ENCODE results near the gene CCDC97. TPM values are rescaled to one million over a fixed set of nuclear protein-coding genes. Genes with fewer than 3 reads are reported as not detected.
"Not testable (repeated sequence)": the region's sequence is repeated elsewhere in the genome, so short reads cannot be mapped to it uniquely, and the experiment has no call there.

The CCDC97 gene
- total RNA-seq, 2 experiments from 2014 or later = 43.0 to 43.4 TPM

GRCh38 chr19:41330946-41331678 is 21.1 kb downstream of the CCDC97 start:
- Mint-ChIP-seq H3K9me3 (no peaks in the 10 kb centered on the region), H3K27ac (peak overlapping the region; percentile 67), H3K4me1 (peaks cover 69% of the 10 kb centered on the region), H3K36me3 (ENCODE audit: low read depth) (peaks cover 67% of the 10 kb centered on the region), H3K4me3 (no peak overlapping the region), H3K27me3 (no peaks in the 10 kb centered on the region)
- DNase-seq = no peak
- CTCF ChIA-PET = no interaction called here
- POLR2A ChIA-PET = interaction anchor here (1.2 kb wide), 2 partner anchors 17 to 23 kb away, joined by 3 read pairs; no protein-coding TSS in a partner anchor

- Mint-ChIP-seq H3K27ac (no peak overlapping the region), H3K4me1 (peaks cover 64% of the 10 kb centered on the region), H3K4me3 (no peak overlapping the region), H3K9me3 (no peaks in the 10 kb centered on the region), H3K27me3 (no peaks in the 10 kb centered on the region), H3K36me3 (ENCODE audit: low read depth) (peaks cover 64% of the 10 kb centered on the region)
- no peak for DNase-seq
- CTCF ChIA-PET = interaction anchor here (1.1 kb wide), 1 partner anchor 68 kb away, joined by 4 read pairs; the partner anchor contains the start of gene HNRNPUL1
- POLR2A ChIA-PET = interaction anchor here (1.0 to 1.2 kb wide), 3 partner anchors 16 to 32 kb away, joined by 3 read pairs; partner anchors contain the start of gene B9D2
Observed at GRCh38 chr19:41332000-41332399, 22.0 kb downstream of the CCDC97 start.

GRCh38 chr19:41332468-41332867 is 22.5 kb downstream of the CCDC97 start:
- no peak overlapping the region for H3K4me3 Mint-ChIP-seq
- H3K36me3 Mint-ChIP-seq (ENCODE audit: low read depth) = peaks cover 64% of the 10 kb centered on the region
- POLR2A ChIA-PET = interaction anchor here (1.0 to 1.2 kb wide), 3 partner anchors 16 to 31 kb away, joined by 3 read pairs; partner anchors contain the start of gene B9D2

GRCh38 chr19:41334793-41335192 is 24.8 kb downstream of the CCDC97 start:
- CTCF ChIA-PET = interaction anchor here (0.7 kb wide), 1 partner anchor 17 kb away, joined by 4 read pairs; no protein-coding TSS in a partner anchor
- Mint-ChIP-seq H3K9me3 (no peaks in the 10 kb centered on the region), H3K27me3 (no peaks in the 10 kb centered on the region), H3K27ac (peak overlapping the region; percentile 36), H3K4me1 (peaks cover 55% of the 10 kb centered on the region), H3K36me3 (ENCODE audit: low read depth) (peaks cover 70% of the 10 kb centered on the region), H3K4me3 (no peak overlapping the region)
- POLR2A ChIA-PET = interaction anchor here (2.9 kb wide), 1 partner anchor 17 kb away, joined by 15 read pairs; no protein-coding TSS in a partner anchor
- DNase-seq = no peak

More at GRCh38 chr19:41332468-41332867, 22.5 kb downstream of the CCDC97 start:
- H3K27ac Mint-ChIP-seq = no peak overlapping the region
- H3K9me3 Mint-ChIP-seq = no peaks in the 10 kb centered on the region
- CTCF ChIA-PET = interaction anchor here (1.1 kb wide), 1 partner anchor 68 kb away, joined by 4 read pairs; the partner anchor contains the start of gene HNRNPUL1
- H3K27me3 Mint-ChIP-seq = no peaks in the 10 kb centered on the region
- H3K4me1 Mint-ChIP-seq = peaks cover 63% of the 10 kb centered on the region
- DNase-seq = no peak

- no peak overlapping the region for H3K27ac Mint-ChIP-seq
- H3K4me3 Mint-ChIP-seq = no peak overlapping the region
- H3K27me3 Mint-ChIP-seq = no peaks in the 10 kb centered on the region
- H3K9me3 Mint-ChIP-seq = no peaks in the 10 kb centered on the region
- DNase-seq = no peak
- ChIA-PET POLR2A (interaction anchor here (2.9 kb wide), 1 partner anchor 17 kb away, joined by 15 read pairs; no protein-coding TSS in a partner anchor), CTCF (interaction anchor here (0.6 to 1.5 kb wide), 4 partner anchors 16 to 1589 kb away, joined by 3 to 4 read pairs (median 4); no protein-coding TSS in a partner anchor)
- peaks cover 55% of the 10 kb centered on the region for H3K4me1 Mint-ChIP-seq
- peaks cover 72% of the 10 kb centered on the region for H3K36me3 Mint-ChIP-seq (ENCODE audit: low read depth)
Observed at GRCh38 chr19:41335467-41335866, 25.5 kb downstream of the CCDC97 start.

GRCh38 chr19:41339936-41340335 is 30.0 kb downstream of the CCDC97 start:
- Mint-ChIP-seq H3K4me1 (peaks cover 62% of the 10 kb centered on the region), H3K27me3 (no peaks in the 10 kb centered on the region), H3K9me3 (no peaks in the 10 kb centered on the region), H3K36me3 (ENCODE audit: low read depth) (peaks cover 74% of the 10 kb centered on the region), H3K27ac (no peak overlapping the region), H3K4me3 (no peak overlapping the region)
- no peak for DNase-seq
- CTCF ChIA-PET = no interaction called here
- POLR2A ChIA-PET = interaction anchor here (1.3 to 1.4 kb wide), 2 partner anchors 10 to 13 kb away, joined by 5 to 6 read pairs; no protein-coding TSS in a partner anchor

- H3K4me1 Mint-ChIP-seq = peaks cover 56% of the 10 kb centered on the region
- peaks cover 82% of the 10 kb centered on the region for H3K36me3 Mint-ChIP-seq (ENCODE audit: low read depth)
- POLR2A ChIA-PET = interaction anchor here (1.2 to 2.2 kb wide), 4 partner anchors 9 to 14 kb away, joined by 4 to 8 read pairs (median 6); partner anchors contain the start of gene TGFB1
- H3K4me3 Mint-ChIP-seq = peak overlapping the region; percentile 41
- H3K27ac Mint-ChIP-seq = peak overlapping the region; percentile 67
- H3K27me3 Mint-ChIP-seq = no peaks in the 10 kb centered on the region
- CTCF ChIA-PET = interaction anchor here (0.6 to 1.3 kb wide), 4 partner anchors 10 to 32 kb away, joined by 3 to 4 read pairs (median 3); no protein-coding TSS in a partner anchor
- DNase-seq = no peak
- no peaks in the 10 kb centered on the region for H3K9me3 Mint-ChIP-seq
Observed at GRCh38 chr19:41341669-41342490, 31.9 kb downstream of the CCDC97 start.

GRCh38 chr19:41344162-41344561 is 34.2 kb downstream of the CCDC97 start:
- peak overlapping the region; percentile 23 for H3K27ac Mint-ChIP-seq
- ChIA-PET POLR2A (interaction anchor here (1.1 kb wide), 1 partner anchor 9 kb away, joined by 5 read pairs; no protein-coding TSS in a partner anchor), CTCF (no interaction called here)
- DNase-seq = no peak
- H3K36me3 Mint-ChIP-seq (ENCODE audit: low read depth) = peaks cover 81% of the 10 kb centered on the region
- H3K27me3 Mint-ChIP-seq = no peaks in the 10 kb centered on the region
- H3K4me3 Mint-ChIP-seq = no peak overlapping the region
- peaks cover 3% of the 10 kb centered on the region for H3K9me3 Mint-ChIP-seq
- H3K4me1 Mint-ChIP-seq = peaks cover 62% of the 10 kb centered on the region

GRCh38 chr19:41346916-41347315 is 36.9 kb downstream of the CCDC97 start:
- Mint-ChIP-seq H3K4me1 (peaks cover 60% of the 10 kb centered on the region), H3K36me3 (ENCODE audit: low read depth) (peaks cover 78% of the 10 kb centered on the region)
- not testable (repeated sequence) for H3K4me3 Mint-ChIP-seq, H3K27ac Mint-ChIP-seq, DNase-seq, H3K27me3 Mint-ChIP-seq, H3K9me3 Mint-ChIP-seq
- ChIA-PET POLR2A (interaction anchor here (1.1 to 11.5 kb wide), 6 partner anchors 8 to 40 kb away, joined by 3 to 173 read pairs (median 8); partner anchors contain the start of gene CCDC97), CTCF (interaction anchor here (0.5 to 1.3 kb wide), 4 partner anchors 10 to 143 kb away, joined by 3 to 4 read pairs (median 4); no protein-coding TSS in a partner anchor)

GRCh38 chr19:41350735-41351338 is 40.9 kb downstream of the CCDC97 start:
- DNase-seq = no peak
- ChIA-PET POLR2A (interaction anchor here (0.7 to 11.5 kb wide), 11 partner anchors 8 to 198 kb away, joined by 3 to 173 read pairs (median 11); partner anchors contain the start of genes B9D2, CCDC97, DMAC2 and HNRNPUL1), CTCF (interaction anchor here (0.6 to 6.9 kb wide), 13 partner anchors 8 to 99 kb away, joined by 3 to 81 read pairs (median 4); partner anchors contain the start of genes B9D2, DMAC2 and HNRNPUL1)
- H3K9me3 Mint-ChIP-seq = peaks cover 3% of the 10 kb centered on the region
- H3K27ac Mint-ChIP-seq = peak overlapping the region; percentile 90
- H3K4me1 Mint-ChIP-seq = peaks cover 51% of the 10 kb centered on the region
- peaks cover 56% of the 10 kb centered on the region for H3K36me3 Mint-ChIP-seq (ENCODE audit: low read depth)
- H3K4me3 Mint-ChIP-seq = peak overlapping the region; percentile 97
- H3K27me3 Mint-ChIP-seq = no peaks in the 10 kb centered on the region

GRCh38 chr19:41351339-41352245 is 41.6 kb downstream of the CCDC97 start:
- Mint-ChIP-seq H3K27me3 (no peaks in the 10 kb centered on the region), H3K4me1 (peaks cover 54% of the 10 kb centered on the region)

More at GRCh38 chr19:41351339-41352245, 41.6 kb downstream of the CCDC97 start:
- ChIA-PET CTCF (interaction anchor here (0.6 to 6.9 kb wide), 15 partner anchors 9 to 170 kb away, joined by 3 to 81 read pairs (median 4); partner anchors contain the start of genes B9D2, DMAC2 and HNRNPUL1), POLR2A (interaction anchor here (0.7 to 11.5 kb wide), 16 partner anchors 9 to 203 kb away, joined by 3 to 173 read pairs (median 6); partner anchors contain the start of genes B9D2, CCDC97, DMAC2 and HNRNPUL1)
- DNase-seq = peak; percentile 87
- H3K36me3 Mint-ChIP-seq (ENCODE audit: low read depth) = peaks cover 48% of the 10 kb centered on the region
- H3K27ac Mint-ChIP-seq = peak overlapping the region; percentile 90
- peaks cover 3% of the 10 kb centered on the region for H3K9me3 Mint-ChIP-seq
- H3K4me3 Mint-ChIP-seq = peak overlapping the region; percentile 97
